ENCODE measurements around the gene GNAI3.
A peak's percentile ranks its signal among the peaks of the same experiment; 100 is the strongest.
"Not testable (repeated sequence)": the region's sequence is repeated elsewhere in the genome, so short reads cannot be mapped to it uniquely, and the experiment has no call there.

The GNAI3 gene

DNA sequence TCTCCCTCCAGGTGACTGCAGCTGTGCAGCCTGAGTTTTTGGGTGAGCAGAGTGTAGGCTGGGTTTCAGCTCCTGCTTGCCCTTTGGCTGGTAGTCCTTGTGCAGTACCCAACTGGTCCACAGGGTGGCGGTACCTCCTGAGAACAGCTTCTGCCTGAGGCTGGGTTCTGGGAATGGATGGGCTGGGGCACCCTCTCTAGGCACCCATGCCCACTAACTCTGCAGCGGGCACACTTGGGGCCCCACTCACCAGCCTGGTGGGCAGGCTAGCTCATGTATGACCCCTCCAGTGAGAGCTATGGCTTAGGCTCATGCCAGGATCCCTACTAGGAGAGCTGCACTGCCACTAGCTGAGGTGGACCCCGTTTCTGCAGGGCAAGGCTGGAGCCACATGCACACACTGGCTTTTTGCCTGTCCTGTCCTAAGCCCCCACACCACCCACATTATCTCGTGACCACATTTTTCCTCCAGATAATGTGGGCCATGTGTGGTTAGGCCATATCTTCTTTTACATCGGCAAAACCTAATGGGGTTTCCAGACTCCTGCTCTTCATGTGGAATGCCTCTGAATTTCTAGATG, 92.0 kb downstream of the GNAI3 start:
- peak; percentile 32 for DNase-seq

DNA sequence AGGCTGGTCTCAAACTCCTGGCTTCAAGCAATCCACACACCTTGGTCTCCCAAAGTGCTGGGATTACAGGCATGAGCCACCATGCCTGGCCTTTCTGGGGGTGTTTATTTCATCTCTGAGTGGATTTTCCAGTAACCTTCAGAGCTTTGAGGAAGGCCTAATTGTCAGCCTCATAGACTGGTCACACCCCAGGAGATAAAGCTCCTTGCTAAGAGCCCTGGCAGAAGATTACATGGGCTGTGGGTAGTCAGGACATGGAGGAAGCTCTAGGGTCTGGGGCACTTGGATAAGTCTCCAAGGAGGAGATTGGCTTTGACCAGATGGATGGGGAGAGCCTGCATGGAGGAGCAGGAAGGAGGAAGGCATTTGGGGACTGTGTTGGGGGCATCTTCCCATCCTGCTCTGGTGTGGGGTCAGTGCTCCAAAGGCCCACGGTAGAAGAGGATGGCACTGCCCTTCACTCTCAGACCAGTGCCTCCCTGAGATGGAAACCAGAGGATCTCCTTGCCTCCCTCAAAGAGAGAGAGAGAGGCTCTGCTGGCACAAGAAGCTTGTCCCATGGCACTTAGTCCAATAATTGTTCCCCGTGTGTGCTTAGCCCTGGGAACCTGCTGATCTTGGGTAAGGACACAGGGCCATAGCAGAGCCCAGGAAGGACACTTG, 92.8 kb downstream of the GNAI3 start:
- no peak for DNase-seq

DNA sequence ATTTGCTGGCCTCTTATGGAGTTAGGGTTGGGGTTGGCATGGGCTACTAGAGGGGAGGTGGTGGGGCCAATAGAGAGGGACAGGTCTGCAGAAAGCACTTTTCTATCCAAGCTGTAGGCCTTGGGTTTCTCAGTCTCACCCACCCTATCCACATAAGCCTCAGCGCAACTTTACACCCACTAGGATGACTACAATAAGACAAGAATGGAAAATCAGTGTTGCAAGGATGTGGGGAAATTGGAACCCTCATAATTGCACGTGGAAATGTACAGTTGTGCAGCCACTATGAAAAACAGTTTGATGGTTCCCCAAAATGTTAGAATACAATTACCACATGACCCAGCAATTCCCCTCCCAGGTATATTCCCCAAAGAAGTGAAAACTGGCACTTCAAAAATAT, 93.4 kb downstream of the GNAI3 start:
- no peak for DNase-seq

DNA sequence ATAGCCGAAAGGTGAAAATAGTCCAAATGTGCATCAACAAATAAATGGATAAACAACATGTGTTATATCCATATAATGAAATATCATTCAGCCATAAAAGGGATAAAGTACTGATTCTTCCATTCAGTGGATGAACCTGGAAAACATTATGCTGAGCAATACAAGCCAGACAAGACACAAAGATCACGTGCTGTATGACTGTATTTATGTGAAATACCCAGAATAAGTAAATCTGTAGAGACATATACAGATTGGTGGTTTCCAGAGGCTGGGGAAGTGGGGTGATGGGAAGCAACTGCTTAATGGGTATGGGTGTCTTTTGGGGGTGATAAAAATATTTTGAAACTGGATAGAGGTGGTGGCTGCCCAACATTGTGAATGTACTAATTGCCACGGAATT, 94.2 kb downstream of the GNAI3 start:
- peak; percentile 19 for DNase-seq

DNA sequence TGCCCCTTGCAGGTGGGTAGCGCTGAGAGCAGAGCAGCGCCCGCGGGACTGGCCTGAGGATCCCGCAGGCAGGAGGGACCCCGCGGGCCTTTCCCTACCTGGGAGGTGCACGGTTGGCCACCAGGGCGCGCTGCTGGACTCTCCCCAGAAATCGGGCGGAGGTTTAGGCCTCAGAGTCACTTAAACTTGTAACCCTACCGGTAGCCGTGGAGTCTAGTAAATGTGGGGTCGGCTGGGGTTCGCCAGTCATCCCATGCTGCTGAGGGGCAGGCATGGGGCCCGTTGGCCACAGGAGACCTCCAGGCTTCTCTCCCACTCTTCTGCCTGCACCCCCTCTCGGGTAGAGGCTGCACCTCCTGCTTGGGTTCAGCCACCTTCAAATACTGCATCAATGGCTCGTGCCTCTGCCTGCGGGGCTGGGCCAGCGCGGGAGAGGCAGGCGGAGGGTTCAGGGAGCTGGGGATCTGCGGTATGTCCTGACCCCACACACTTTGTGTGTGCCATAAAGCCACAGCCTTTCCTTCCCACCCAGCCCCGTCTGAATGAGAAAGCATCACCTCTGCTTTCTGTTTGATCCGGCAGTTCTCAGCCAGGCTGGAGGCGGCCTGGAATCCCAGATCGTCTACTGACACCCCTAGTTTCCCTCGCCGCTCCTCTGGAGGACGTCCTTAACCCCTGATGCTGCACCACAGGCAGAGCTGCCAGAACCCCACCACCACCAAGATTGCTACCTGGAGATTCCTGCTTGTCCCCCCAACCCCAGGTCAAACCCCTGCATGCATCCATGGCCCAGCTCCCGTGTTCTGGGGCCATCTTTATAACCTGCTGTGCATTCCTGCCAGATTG, 95.2 kb downstream of the GNAI3 start:
- DNase-seq: peak; percentile 53

DNA sequence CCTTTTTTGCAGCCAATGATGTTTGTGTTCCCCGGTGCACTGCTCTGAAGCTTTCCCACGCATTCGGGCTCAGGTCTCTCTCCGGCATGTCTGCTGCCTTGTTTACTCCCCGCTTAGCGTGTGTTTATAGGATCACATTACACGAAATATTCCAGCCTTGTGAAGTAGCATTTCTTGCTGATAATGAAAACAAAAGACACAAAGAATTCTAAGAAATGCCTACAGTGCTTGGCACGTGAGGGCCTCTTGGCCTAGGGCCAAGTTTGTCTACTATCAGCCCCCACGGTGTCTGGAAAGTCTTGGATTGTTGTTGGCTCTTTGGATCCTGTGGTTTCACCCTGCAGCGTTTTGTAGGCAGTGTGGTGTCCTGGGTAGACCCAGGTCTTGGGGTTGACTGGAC, 96.3 kb downstream of the GNAI3 start:
- DNase-seq: no peak

DNA sequence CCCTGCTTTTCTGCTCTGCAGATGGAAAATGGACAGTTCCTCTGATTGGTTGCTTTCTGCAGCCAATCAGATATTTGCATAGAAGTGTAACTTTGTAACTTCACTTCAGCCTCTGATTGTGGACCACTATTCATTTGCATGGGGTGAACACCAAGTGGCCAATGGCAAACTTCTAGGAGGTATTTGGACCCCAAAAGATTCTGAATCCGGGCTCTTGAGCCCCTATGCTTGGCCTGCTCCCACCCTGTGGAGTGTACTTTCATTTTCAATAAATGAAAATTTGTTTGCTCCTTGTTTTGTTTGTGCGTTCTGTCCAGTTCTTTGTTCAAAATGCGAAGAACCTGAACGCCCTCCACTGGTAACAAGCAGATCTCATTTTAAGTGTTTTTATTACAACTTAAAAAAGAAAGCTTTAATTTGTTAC, 101.1 kb downstream of the GNAI3 start:
- peak; percentile 57 for DNase-seq

DNA sequence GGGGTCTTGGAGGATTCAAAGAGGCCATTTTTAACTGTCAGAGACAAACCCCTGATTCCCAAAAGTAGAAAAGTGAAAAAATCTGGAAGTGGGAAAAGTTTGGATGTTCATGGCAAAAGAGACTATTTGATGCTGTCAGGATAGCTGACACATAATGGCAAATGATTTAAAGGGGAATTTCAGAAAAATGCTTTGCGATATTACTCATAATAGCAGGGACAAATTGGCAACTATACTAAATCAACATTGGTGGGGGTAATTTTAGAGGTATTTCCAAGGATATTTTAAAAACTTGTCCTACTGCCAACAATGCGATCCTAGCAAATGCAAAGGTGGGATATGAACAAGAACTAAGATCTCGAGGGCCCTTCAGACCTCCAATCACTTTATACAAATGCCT, 102.2 kb downstream of the GNAI3 start:
- DNase-seq: no peak

DNA sequence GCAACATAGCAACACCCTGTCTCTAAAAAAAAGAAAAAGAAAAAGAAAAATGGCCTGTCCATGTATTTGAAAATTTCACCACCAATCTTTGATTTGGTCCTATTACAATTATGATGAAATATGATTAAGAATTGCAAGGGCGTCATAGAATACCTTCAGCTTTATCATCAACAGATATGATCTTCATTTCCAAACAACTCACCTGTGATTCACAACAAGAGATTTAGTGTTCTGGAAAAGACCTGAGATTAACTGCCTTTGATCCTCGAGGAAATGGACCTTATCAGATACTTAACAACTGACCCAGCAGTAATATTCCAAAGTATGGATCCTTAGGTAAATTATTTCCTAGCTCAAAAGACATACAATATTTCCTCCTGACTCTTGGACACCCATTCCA, 104.0 kb downstream of the GNAI3 start:
- DNase-seq: no peak

DNA sequence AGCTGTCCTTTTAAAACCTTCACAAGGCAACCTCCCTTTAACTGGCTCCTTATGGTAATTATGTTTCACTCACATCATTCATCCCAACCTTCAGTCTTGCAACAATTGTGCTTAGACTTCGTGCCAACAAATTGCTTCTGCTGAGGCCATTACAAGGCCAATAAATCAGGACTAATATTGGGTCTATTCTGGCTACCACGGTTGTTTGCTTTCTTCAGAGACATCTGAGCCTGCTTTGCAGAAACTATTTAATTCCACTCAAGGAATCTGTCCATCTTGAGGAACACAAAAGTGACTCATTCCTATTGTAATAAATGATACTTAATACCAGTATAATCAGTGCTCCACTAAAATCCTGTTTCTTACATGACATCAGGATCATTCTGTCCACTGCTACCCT, 104.9 kb downstream of the GNAI3 start:
- no peak for DNase-seq

DNA sequence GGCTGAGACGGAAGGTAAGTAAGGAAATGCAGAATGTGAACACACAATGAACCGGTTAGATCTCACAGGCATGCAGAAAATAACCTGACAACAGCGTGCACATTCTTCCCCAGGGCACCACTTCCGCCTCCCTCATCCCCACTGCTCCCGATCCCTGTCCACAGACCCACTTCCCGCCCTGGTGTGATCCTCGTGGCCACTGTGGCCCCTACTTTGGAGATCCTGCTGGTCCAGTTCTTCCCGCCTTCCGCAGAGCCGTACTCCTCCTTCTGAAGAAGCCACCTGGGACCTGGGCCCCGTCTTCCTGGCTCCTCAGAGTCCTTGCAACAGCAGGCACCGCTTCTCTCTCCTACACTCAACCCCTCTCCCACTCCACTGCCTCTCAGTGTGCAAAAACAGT, 106.1 kb downstream of the GNAI3 start:
- DNase-seq: no peak

DNA sequence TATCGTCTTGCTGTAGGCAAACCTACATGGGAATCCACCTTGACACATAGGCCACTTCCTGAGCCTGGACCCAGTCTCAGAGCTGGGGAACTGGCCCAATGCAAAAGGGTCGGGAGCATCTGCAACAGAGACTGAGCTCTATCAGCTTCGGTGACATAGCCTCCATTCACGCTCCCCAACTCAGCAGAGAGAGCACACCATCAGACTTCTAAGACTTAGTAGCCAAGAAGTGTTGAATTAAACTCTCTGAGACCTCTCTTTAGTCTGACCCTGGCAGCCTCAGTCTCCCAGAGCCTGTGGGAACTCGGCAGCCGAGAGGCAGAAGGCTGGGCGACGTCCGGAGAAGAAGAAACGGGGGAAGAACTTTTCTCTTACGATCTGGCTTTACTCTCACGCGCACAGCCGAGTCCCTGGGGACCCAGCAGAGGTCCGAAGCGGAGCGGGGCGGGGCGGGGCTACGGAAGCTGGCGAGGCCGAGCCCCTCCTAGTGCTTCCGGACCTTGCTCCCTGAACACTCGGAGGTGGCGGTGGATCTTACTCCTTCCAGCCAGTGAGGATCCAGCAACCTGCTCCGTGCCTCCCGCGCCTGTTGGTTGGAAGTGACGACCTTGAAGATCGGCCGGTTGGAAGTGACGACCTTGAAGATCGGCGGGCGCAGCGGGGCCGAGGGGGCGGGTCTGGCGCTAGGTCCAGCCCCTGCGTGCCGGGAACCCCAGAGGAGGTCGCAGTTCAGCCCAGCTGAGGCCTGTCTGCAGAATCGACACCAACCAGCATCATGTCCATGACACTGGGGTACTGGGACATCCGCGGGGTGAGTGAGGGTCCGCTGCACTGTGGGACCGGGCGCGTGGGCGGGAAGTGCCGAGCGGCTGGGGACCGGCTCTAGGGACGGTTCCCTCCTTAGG, 107.5 kb downstream of the GNAI3 start, which contains the start of gene GSTM4:
TSS of gene GSTM4 (plus strand) at position 485 of the 905 bp plus-strand sequence. CDS start at position 776, 291 bp downstream.
- peak; percentile 53 for DNase-seq

DNA sequence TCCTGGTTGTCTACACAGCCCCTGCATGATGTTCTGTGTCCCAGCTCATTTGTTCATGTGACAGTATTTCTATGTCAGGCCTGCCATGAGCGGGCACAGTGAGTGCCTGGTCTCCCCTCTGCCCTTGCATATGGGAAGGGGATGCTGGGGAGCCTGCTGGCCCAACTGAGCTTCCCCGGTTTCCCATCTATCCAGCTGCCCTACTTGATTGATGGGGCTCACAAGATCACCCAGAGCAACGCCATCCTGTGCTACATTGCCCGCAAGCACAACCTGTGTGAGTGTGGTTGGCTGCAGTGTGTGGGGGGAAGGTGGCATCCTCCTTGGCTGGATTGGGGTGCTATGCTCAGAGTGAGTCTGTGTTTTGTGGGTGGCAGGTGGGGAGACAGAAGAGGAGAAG, 109.0 kb downstream of the GNAI3 start:
- no peak for DNase-seq

DNA sequence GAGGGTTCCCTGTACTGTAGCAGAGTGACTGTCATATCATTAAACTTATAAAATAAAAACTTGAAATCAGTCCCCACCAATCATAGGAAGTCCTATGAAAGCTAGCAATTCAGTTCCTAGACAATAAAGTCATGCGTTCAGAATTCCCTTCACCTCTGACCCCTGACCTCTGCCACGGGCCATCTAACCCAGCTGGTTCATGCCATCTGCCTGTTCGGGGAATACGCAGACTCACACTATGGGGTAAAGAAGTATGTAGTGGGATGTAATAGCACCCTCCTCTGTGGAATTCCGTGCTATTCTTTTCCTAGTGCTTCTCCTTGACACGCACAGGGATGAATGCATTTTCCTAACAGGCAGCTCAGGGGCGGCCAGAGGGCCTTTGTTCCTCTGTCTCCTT, 109.6 kb downstream of the GNAI3 start:
- DNase-seq: no peak

DNA sequence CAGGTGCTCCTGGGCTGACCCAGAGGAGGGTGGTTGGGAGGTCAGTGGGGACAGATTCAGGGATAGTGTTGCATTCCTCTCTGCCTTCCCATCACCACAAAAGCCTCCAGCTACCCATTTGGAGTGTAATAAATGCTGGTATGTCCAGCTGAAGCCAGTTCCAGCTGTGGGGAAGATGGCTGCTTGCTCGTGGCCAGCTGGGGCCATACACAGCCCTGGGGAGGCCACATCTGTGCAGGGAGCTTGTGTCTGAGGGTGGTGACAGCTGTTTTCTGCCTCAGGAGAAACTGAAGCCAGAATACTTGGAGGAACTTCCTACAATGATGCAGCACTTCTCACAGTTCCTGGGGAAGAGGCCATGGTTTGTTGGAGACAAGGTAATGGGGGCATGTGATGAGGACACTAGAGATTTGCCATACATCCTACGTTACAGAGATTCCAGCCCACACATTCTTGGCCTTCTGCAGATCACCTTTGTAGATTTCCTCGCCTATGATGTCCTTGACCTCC, 110.2 kb downstream of the GNAI3 start:
- DNase-seq: no peak

DNA sequence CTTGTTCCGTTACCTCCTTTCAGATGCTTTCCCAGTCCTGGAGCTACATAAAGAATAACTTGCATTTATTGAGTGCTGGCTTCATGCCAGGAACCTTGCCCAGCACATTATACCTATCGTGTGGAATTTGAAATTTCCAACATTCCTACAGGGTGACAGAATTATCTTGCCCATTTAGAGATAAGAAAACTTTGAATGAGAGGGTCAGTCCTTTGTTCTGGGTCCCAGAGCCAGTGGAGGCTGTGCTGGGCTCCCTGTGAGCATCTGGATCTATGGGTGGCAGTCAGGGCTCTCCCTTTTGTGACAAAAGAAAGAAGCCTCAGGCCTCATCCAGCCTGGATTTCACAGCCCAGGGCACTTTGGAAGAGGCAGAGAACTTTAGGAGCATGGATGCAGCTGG, 110.7 kb downstream of the GNAI3 start:
- DNase-seq: no peak

DNA sequence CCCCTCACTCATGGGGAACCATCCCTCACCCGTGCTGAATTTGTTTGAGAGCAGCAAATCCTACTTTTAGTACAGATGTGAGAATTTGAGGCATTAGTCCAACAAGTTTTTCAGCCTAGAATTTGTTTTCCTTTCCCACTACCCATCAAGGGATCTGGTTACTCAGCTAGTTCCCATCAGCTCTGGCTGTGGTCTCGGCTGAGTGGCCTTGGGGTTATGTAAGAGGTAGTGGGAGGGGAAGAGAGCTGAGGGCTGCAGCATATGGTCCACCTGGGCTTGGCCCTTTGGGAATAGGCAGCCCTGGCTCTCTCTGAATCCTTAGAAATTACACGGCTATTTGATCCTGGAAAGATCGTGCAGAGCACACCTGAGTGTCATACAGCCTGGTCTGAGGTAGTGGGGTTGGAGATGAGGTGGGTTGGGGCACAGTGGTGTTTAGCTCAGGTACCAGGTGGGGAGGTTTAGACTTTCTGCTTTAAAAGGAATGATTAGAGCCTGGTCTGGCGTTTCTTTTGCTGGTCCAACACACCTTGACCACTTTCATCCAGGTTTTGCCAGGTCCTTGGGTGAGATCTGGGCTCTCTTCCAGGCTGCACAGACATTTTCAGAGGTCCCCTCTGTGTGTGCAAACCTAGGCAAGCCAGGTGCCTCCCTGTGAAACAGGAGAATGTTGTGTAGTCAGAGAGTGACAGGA, 111.7 kb downstream of the GNAI3 start:
- no peak for DNase-seq

DNA sequence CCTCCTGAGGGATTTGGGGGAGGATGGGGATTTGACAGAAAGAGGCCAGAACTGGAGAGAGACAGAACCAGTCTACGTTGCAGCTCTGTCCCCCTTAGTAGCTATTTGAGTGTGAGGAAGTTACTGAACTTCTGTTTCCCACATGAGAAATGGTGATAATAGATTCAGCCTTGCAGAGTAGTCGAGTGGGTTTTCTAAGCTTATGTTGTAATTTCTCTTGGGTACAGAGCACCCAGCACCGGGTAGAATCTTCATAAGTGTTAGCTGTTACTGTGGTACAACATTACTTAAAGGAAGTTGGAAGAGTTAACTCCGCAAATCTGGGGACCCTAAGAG, 112.2 kb downstream of the GNAI3 start:
- not testable (repeated sequence) for DNase-seq

DNA sequence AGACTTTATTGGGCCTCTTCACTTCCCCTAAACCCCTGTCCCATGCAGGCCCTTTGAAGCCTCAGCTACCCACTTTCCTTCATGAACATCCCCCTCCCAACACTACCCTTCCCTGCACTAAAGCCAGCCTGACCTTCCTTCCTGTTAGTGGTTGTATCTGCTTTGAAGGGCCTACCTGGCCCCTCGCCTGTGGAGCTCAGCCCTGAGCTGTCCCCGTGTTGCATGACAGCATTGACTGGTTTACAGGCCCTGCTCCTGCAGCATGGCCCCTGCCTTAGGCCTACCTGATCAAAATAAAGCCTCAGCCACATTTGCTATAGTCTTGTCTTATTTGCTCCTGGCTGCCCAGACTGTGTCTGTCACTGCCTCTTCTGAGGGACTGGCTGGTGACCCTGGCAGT, 113.0 kb downstream of the GNAI3 start:
- no peak for DNase-seq

DNA sequence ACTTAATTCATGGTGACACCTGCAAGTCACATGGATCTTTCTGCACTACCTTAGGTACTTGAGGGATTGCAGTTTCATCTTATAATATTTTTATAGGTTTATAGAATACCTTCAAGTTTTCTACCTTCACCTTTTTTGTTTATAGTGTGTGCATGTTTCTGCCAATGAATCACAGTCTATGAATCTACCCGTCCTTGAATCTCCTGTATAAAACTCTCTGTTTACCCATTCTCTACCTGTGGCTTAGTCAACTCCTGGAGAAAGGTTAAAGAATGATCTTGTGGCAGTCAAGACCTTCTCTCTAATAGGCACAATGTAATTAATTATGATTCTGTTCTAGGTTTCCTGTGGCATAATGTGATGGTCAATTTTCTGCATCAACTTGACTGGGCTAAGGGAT, 116.3 kb downstream of the GNAI3 start:
- DNase-seq: no peak

DNA sequence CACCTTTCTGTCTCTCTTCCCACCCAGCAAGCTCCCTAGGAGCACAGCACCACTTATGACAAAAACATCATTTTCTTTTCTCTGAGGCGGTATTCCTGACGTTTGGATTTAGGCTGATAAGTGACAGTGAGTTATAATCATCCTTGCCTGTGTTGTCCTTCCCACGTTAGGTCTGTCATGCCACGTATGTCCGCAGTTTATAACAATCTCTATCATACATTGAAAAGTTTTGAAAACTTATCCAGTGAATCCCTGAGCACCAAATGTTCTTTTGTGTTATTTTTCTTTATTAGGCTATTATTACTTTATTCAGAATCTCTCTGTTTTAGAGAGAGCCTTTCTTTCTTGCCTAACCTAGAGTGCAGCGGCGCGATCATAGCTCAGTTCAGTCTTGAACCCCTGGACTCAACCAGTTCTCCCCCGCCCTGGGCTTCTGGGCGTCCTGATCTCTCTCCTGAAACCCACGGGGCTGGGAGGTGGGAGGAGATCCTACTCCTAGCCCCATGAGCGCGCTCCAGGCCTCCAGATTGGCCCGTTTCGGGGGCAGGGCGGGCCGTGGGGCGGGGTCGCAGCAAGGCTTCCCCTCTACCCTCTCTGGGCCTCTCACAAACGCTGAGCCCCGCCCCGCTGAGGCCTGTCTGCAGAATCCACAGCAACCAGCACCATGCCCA, 119.2 kb downstream of the GNAI3 start, which contains the start of gene GSTM2:
TSS of gene GSTM2 (plus strand) at position 606 of the 671 bp plus-strand sequence. CDS start at position 665, 59 bp downstream.
- DNase-seq: peak; percentile 77

All from HCEC 1CT (cell line).